ENCODE data around the gene OGFR.

Gene OGFR

DNA sequence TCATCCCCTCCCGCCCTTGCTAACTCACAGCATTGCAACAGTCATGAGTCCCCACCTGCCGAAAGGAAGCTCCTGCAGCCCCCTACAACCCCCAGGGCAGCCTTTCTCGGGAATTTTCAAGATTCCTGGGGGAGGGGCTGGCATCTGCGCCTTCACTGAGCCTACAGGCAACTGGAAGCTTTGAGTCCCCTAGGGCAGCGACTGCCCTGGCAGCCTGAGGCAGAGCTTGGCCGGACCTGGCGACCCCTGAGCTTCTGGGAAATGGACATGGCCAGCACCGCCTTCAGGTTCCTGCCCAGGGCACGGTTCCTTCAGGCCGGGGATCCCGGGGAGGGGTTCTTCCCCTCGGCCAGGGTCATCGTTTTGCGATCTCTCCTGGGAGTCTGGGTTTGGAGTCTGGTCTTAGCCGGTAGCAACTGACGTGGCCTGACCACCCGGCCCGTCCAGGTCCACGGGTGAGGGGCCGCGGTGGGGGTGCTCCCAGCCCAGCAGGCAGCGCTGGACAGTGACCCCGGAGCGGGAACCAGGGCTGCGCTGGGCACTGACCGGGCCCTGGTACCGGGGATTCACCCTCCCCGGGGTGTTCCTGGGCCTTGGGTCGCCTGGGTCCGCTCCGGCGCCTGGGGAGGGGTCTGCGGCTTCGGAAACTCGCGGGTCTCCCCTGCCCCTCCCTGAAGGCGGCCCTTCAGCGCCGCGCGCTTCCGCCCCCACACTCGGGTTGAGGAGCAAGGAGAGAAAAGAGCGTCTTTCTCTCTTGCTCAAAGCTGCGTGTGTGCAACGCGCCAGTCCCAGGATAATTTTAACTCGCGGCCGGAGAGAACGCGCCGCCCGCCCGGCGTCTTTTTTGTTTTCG is 11.6 kb downstream of the OGFR start:
- DNase-seq (ENCODE audit: low read depth), result no peak

DNA sequence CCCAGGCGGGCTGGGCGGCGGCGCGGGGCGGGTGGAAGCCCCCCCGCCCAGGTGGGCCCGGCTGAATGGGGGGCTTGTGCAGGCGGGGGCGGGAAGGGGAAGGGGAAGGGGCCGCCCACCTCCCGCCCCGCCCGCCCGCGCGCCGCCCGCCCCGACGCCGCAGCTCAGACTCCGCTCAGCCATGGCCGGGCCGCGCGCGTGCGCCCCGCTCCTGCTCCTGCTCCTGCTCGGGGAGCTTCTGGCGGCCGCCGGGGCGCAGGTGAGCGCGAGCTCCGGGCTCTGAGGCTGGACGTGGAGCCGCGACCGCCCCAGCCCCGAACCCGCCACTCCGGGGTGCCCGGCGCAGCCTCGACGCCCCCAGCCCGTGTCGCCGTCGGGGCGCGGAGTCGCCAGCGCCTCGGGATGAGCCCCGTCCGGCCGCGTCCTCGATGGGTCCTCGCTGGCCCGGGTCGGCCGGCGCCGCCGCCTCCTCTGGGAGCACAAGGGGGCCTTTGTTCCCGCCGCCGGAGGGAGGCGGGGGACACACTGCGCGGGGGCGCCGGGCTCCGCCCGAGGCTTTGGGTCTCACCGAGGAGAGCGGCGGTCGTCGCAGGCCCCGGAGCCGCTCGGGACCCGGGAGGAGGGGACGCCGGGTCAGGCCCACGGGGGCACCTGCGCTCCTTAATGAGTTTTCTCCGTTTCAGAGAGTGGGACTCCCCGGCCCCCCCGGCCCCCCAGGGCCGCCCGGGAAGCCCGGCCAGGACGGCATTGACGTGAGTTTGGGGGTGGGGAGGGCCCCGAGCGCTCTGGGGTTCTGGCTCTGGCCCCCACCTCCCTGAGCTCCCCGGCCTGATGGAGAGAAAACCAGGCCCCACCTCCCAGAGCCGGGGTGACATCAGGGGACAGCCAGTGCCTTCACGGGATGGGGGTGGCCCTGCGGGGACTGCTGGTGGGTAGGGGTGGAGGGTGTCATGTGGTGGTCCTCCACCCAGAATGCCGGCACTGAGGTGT is 12.5 kb downstream of the OGFR start, which contains the start of gene COL9A3:
TSS of gene COL9A3 (plus strand) at position 167 of the 990 bp plus-strand sequence. CDS start at position 182, 15 bp downstream.
- no peak for DNase-seq (ENCODE audit: low read depth)

DNA sequence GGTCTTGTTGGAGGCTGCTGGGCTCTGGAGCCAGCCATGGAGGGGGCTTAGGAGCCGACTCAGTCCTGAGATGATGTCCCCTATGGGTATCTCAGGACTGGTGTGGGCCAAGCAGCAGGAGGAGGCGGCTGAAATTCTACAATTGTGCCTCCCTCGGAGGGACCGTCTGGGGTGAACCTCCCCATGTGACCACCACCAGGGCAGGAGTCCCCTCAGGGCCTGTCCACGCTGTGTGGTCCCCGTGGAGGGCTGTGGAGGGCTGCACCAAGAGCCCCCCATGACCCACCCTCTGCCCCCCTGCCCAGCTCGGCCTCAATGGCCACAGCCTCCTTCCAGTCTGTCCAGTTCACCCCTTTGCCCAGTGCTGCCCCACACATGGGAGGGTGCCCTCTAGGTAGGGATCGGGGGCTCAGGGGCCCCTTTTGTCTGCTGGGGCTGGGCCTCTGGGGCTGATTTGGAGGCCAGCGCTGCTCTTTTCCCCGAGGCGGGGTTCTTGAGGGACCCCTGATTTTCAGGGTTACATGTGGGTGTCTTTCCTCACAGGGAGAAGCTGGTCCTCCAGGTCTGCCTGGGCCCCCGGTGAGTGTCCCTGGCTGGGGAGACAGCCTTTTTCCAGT is 13.4 kb downstream of the OGFR start:
- DNase-seq (ENCODE audit: low read depth), result no peak

DNA sequence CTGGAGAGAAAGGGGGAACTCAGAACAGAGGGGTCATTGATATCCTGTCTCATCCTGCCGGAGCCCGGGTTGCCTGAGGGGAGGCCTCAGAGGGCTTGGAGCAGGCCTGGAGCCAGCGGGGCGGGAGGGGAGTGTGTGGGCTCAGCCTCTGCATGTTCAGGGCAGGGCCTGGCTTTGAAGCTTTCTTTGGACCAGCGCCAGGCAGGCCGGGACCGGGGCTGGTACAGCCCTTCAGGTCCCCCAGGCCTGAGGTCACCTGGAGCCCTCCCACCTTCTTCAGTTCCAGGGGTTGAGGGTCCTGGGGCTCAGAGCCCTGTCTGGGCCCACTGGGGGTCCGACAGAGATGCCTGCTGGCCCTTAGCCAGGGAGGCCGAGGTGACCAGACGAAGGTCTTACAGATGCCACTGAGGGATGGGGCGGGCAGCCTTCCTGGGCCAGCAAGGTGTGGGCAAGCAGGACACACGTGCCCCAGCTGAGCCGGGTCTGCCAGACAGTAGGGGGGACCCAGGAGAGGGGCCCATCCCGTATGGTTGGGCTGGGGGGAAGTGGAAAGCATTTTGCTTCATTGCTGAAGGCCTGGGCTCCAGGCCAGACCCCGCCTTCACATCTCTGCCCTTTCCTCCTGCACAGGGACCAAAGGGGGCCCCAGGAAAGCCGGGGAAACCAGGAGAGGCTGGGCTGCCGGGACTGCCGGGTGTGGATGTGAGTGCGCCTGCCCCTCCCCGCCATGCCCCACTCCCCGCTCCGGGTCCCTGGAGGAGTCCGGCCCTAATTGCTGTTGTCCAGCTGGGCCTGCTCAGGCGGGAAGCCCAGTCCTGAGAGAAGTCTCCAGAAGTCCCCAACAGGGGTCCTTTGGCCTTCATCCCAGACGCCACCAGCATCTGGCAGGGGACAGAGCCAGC is 14.2 kb downstream of the OGFR start:
- no peak for DNase-seq (ENCODE audit: low read depth)

DNA sequence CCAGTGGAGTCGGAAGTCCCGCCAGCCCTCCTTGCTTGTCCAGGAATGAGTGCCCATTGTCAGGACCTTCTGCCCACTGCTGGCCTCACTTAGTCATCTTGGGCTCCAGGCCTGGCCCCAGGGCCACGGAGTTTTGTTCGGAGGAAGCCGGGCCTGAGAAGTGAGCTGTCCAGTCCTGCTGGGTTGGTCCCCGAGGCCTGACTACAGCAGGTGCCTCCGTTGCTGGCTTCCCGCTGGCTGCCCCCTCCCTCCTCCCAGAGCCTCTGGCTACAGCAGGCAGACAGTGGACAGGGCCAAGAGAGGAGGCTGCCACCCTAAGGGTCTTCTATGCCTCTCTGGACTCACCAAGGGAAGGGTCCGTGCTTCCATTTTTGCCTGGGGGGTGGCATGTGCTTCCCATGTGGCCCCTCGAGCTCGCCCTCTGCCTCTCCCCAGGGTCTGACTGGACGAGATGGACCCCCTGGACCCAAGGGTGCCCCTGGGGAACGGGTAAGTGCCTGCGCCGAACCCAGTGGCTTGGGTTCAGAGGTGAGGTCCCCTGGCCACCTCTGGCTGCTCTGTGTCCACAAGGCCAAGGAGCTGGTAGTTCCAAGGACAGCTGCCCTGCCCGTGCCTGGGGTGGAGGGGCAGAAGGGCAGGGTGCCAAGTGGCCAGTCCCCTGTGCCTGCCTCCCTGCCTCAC is 15.0 kb downstream of the OGFR start:
- no peak for DNase-seq (ENCODE audit: low read depth)

DNA sequence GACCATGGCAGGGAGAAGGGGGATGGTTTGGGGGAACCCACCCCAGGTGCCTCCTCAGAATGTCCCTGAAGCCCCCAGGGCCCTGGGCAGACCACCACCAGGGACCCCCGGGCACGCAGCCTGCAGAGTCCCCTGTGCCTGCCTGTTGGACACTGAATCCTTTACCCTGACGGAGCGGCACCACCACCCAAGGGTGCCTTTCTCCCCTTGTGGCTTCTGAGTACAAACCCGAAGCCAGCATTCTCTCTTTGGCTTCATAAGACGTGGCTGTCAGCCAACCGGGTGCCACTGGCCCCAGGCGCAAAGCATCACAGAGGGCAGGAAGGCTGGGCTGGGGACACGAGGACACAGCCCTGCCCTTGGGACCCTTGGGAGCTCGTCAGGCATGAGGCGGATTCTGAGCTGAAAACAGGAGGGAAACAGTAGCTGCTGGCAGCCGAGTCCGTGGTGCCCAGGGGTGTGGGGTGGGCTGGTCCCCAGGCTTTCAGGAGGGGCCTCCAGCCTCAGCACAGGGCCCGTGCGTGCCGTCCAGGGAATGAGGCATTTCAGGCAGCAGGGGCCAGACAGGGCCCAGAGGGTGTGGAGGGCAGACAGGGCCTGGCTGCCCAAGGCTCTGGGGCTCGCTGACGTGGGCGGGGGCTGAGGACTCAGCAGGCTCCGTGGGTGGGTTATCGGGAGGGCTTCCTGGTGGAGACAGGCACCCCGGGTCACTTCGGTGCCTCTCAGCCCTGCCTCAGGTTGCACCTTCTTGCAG is 15.8 kb downstream of the OGFR start:
- DNase-seq (ENCODE audit: low read depth), result no peak

DNA sequence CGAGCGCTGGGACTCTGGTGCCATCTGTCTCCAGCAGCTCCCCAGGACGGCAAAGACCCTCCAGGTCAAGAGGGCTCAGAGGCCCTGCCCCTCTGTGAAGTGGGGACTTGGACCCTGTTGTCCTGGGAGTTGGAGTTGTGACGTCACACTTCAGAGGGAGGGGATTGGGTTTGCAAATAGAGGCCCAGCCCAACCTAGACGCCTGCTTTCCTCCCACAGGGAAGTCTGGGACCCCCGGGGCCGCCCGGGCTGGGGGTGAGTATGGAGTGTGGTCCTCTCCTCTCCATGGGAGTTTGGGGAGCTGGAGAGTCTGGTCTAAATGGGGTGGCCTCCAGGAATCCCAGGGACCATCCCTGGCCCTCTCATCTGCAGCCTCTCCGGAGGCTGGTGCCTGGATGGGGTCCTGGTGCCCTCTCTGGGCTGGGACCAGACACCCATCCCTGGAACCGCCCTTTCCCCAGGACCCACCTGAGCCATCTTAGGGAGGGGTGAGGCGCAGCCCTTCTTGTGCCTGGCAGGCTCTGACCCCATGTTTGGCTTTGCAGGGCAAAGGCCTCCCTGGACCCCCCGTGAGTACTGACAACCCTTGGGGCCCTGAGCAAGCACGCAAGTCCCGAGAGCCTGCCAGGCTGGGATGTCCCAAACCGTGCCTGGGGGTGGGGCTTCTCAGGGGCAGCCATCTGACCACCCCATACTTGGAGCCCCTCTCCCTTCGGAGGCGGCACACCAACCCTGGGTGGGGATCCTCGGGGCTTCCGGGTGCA is 16.5 kb downstream of the OGFR start:
- DNase-seq (ENCODE audit: low read depth), result no peak

DNA sequence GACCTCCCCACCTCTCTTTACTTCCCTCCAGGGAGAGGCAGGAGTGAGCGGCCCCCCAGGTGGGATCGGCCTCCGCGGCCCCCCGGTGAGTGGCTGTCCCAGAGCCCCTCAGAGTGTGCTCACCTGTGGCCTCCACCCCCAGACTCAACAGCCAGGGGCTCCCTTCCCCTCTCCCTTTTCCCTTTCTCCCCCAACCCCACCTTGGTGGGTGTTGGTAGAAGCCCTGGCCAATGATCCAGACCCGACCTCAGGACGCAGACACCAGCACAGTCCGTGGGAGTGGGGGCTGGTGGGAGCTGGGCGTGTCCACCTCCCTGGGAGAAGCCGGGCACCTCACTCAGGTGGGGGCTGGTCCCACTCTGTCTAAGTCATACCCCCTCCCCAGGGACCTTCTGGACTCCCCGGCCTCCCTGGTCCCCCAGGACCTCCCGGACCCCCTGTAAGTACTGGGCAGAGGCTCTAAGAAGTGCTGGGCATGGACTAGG is 17.1 kb downstream of the OGFR start:
- DNase-seq (ENCODE audit: low read depth), result no peak

DNA sequence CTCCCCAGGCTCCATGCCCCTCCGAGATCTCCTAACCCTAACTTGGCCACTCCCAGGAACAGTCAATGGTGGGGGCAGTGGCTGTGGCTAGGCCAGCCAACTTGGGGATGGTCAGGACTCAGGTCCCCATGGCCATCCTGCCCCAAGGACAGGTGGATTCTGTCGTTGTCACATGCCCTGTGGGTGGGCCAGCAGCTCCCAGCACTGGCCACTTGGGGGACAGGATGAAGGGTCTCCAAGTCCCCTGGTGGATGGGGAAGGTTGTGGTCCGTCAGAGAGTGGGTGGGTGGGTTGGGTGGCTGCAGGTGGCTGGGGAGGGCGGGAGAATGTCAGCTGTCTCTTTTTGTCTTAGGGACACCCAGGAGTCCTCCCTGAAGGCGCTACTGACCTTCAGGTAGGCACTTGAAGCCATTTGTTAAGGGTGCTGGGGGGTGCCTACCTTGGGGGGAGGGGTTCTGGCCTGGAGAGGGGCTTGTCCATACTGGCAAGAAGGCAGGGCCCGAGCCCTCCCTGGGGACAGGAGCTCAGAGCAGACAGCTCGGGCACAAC is 17.7 kb downstream of the OGFR start:
- DNase-seq (ENCODE audit: low read depth), result no peak

DNA sequence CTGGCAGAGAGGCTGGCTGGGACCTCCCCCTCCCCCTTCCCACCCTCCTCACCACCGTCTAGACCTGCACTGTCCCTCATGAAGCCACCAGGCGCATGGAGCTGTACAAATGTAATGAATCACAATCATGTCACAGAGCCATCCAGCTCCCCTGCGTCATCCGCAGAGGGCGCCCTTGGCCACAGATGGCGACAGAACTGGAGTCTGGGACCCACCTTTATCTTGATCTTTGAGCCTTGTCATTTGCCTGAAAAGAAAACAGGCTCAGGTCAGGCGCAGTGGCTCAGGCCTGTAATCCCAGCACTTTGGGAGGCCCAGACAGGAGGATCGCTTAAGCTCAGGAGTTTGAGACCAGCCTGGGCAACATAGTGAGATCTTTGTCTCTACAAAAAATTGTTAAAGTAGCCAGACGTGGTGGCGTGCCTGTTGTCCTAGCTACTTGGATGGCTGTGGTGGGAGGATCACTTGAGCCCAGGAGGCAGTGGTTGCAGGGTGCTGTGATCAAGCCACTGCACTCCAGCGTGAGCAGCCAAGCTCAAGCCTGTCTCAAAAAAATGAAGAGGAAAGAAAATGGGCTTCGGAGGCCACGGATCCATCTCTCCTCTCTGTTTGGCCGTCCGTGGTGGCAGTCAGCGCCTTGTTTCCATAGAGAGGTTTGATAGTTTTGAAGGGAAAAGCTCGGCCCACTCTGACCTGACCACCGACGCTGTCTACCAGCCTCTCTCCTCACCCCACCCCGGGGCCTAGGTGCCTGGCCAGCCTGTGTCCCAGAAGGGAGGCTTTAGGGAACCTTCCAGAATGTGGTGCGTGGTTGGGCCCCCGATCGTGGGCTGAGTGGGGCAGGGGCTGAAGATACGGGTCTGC is 18.4 kb downstream of the OGFR start:
- DNase-seq (ENCODE audit: low read depth), result no peak

DNA sequence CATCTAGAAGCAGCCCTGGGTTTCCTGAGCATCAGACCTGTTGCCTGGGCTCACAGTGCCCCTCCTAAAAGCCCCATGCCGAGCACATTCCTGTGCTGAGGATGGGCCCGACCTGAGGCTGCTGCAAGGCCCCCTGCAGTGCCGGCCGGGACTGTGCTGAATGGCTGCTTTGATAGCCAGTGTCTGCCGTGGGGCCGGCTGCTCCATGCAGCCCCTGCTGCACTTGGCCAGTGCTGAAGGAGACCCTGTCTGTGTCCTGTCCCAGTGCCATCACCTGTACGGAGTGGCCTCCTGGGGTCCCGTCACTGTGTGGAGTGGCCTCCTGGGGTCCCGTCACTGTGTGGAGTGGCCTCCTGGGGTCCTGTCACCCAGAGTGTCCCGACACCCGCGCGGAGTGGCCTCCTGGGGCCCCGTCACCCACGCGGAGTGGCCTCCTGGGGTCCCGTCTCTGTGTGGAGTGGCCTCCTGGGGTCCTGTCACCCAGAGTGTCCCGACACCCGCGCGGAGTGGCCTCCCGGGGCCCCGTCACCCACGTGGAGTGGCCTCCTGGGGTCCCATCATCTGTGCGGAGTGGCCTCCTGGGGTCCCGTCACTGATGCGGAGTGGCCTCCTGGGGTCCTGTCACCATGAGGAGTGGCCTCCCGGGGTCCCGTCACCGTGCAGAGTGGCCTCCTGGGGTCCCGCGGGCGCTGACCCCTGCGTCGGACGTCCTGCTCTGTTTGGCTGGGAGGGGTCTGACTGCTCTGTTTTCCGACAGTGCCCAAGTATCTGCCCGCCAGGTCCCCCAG is 19.2 kb downstream of the OGFR start:
- no peak for DNase-seq (ENCODE audit: low read depth)

DNA sequence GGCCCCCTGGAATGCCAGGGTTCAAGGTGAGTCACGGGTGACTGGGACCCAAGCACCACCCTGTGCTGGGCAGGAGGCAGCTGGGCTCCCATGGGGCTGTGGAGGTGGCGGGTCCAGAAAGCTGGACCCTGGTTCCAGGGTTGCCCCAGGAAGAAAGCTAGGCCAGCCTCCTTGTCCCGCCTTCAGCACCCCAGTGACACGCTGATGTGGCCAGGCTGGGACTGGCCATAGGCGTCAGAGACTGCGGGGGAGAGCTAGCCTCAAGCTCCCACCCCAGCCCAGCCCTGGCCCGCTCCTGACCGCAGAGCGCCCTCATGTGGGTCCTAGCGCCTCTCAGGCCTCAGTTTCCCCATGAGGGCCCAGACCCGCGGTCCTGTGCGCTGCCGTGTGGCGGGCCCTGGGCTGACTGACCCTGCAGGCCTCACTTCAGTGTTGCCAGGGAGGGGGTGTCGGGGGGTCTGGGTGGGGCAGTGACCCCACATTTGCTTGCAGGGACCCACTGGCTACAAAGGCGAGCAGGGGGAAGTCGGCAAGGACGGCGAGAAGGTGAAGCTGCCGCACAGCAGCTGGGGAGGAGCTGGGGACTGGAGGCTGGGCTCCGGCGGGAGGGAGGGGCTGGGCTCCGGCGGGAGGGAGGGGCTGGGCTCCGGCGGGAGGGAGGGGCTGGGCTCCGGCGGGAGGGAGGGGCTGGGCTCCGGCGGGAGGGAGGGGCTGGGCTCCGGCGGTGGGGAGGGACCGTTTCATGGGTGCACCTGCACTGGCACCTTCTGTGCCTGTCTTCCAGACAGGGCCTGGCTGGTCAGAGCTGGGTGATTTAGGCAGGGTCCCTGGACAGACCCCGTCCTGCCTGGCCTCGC is 20.1 kb downstream of the OGFR start:
- DNase-seq (ENCODE audit: low read depth), result no peak

DNA sequence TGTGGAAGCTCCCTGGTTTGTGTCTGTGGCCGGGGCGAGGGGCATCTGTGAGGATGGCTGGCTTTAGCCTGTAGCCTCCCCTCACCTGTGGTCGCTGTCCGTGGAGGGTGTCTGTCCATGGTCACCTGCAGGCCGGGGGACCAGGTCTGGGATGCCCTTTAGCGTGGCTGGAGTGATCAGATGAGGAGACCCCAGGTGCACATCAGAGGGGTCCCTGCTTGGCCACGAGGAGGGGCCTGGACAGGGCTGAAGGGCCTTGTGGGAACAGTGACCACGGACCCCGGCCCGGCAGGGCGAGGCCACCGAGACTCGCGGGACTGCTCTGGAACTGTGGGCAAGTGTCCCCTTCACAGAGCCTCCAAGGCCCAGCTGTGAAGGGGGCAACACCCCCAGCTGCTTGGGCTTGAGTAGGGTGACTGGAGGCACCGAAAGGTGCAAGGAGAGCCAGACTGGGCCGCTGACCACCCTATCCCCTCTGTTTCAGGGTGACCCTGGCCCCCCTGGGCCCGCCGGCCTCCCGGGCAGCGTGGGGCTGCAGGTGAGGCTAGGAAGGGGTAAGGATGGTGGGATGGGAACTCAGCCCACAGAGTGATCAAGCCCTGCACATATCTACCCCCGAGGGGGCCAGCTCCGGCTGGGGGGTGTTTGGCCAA is 20.8 kb downstream of the OGFR start:
- DNase-seq (ENCODE audit: low read depth), result no peak

DNA sequence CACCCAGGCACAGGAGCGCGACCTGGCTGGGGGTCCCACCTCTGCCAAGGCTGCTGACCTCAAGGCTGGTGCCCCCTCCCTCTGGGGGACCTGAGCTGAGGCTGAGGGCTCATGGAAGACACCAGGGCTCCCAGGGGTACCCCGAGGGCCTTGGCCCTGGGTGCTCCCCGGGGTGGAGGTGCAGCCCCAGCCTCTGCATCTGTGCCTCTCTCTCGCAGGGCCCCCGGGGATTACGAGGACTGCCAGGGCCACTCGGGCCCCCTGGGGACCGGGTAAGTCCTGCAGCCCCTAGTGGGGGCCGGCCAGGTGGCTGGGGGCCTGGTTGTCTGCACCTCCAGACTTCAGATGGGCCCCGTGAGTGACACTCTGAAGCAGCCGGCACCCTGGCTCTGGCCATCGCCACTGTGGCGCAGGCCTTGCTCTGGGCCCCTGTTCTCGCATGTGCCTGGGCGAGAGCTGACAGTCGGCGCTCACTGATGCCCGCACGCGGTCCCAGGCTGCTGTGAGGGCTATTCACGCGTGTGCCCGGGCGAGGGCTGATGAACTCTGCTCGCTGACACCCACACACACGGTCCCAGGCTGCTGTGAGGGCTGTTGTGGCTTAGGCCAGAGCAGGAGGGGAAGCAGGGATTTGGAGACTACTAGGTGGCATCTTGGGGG is 21.5 kb downstream of the OGFR start:
- DNase-seq (ENCODE audit: low read depth), result no peak

Measured in activated T-helper 1 cell treated with Interleukin-2 at 50 U/mL for 16 hours (primary cell).